ENCODE results near the gene CANT1.

Gene CANT1

DNA sequence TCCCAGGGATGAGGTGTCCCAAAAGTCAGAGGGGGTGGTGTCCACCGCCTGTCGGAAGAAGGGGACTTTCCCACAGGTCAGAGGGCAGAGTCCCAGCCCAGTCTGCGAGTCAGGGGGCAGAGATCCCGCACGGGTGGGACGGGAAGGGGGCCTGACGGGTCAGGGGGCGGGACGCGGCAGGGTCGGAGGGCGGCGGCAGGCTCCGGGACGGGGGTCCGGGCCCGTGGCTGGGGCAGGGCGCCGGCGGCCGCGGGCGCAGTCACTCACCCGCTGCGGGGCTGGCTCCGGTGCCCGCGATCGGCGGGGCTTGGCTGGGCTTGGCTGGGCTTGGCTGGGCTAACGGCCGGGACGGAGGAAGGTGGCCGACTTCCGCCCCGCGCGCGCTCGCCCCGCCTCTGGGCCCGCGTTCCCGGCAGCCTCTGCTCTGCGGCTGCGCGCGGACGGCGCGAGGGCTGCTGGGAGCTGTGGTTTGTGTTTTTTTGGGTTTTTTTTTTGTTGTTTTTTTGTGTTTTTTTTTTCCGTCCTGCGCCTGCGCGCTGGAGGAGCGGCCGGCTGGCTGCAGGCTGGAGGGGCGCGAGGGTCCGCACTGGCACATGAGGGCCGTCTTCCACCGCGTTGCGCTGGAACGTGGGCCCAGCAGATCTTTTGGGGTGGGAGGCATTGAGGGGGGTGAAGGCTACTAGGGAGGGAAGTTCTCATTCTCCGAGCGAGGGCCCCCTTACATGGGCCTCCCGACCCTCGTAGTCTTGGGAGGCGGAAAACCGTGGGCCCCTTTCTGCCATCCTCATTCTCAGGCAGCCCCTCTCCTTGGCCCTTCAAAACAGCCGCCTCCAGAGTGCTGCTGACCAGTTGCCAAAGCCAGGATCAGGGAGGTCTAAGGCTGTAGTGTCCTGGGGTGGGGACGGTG, at the start of gene CANT1:
TSS of gene CANT1 (minus strand) at position 368 of the 907 bp plus-strand sequence. CDS start 12,142 bp downstream, outside the sequence.
- H3K4me3 ChIP-seq (ENCODE audit: low read length) = peak within 1 kb of the TSS; percentile 83
- TF ChIP-seq, protein P1, sequence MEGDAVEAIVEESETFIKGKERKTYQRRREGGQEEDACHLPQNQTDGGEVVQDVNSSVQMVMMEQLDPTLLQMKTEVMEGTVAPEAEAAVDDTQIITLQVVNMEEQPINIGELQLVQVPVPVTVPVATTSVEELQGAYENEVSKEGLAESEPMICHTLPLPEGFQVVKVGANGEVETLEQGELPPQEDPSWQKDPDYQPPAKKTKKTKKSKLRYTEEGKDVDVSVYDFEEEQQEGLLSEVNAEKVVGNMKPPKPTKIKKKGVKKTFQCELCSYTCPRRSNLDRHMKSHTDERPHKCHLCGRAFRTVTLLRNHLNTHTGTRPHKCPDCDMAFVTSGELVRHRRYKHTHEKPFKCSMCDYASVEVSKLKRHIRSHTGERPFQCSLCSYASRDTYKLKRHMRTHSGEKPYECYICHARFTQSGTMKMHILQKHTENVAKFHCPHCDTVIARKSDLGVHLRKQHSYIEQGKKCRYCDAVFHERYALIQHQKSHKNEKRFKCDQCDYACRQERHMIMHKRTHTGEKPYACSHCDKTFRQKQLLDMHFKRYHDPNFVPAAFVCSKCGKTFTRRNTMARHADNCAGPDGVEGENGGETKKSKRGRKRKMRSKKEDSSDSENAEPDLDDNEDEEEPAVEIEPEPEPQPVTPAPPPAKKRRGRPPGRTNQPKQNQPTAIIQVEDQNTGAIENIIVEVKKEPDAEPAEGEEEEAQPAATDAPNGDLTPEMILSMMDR (IDR thresholded peaks at IDR 0.05; ENCODE audit: insufficient read depth, low read depth, low read length, missing control alignments) = no peak
- DNase-seq (ENCODE audit: low read depth) = peak; percentile 83

DNA sequence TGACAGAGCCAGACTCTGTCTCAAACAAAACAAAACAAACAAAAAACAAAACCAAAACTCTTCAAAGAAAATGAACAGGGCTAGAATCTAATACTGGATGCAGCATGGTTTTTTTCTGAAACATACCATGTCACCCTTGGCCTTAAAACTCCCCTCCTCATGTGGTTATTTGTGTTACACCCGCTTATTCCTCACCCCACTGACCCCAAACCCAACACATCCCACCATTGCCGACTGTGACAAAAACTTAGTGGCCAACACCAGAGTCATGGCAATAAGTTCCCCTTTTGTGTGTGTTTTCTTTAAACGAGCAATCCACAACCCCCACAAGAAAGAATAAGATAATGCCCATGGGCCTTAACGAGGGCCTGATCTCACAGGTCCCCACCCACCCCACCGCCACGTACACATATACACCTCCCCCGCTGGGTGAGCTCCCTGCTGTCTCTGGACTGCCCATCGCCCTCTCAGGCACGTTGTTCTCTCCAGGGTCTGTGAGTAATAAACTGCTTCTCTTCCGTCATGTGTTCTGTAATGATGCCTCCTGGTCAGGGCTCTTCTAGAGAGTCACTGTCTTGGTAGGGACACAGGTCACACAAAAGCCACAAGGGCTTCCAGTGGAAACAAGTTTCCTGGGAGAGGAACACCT, 48.3 kb upstream of the CANT1 start:
- no peak for DNase-seq (ENCODE audit: low read depth)
- H3K4me3 ChIP-seq (ENCODE audit: low read length) = no peak overlapping the region
- TF ChIP-seq, protein P1 (IDR thresholded peaks at IDR 0.05; ENCODE audit: insufficient read depth, low read depth, low read length, missing control alignments) = no peak

DNA sequence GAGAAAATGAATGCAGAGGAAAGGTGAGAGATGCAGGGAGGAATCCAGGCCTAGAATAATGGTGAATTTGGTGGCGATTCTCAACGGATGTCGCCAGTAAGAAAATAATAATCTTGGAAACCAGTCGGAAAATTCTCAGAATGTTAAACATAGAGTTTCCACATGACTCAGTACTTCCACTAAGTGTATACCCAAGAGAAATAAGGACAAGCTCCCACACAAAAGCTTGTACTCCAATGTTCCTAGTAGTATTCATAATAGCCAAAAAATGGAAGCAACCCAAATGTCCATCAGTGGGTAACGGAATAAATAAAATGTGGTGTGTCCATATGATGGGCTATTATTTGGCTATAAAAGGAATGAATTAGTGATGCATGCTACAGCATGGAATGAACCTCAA, 45.6 kb upstream of the CANT1 start:
- no peak for DNase-seq (ENCODE audit: low read depth)
- H3K4me3 ChIP-seq (ENCODE audit: low read length) = no peak overlapping the region
- TF ChIP-seq, protein P1 (IDR thresholded peaks at IDR 0.05; ENCODE audit: insufficient read depth, low read depth, low read length, missing control alignments) = no peak

DNA sequence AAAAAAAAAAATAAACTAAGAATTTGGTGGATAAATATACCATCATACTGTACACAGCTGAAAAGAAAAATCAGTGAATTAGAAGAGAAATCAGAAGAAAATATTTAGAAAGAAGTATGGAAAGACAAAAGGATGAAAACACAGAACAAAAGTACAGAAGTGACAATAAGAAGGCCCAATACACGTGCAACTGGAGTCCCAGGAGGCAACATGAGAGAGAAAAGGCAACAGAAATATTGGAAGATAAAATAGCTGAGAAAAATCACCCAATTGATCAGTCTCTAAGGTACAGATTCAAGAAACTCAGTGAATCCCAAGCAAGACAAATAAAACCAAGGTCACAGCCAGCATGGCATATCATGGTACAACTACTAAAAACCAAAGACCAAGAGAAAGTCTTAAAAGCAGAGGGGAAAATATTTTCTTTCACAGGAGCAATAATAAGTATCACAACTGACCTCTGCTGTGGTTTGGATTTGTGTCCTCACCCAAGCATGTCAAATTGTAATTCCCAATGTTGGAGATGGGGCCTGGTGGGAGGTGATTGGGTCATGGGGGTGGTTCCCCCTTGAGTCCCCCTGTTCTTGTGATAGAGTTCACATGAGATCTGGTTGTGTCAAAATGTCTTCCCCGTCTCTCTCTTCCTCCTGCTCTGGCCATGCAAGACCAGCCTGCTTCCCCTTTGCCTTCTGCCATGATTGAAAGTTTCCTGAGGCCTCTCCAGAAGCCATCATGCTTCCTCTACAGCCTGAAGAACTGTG, 44.8 kb upstream of the CANT1 start:
- DNase-seq (ENCODE audit: low read depth) = no peak
- H3K4me3 ChIP-seq (ENCODE audit: low read length) = no peak overlapping the region
- TF ChIP-seq, protein P1 (IDR thresholded peaks at IDR 0.05; ENCODE audit: insufficient read depth, low read depth, low read length, missing control alignments) = no peak

DNA sequence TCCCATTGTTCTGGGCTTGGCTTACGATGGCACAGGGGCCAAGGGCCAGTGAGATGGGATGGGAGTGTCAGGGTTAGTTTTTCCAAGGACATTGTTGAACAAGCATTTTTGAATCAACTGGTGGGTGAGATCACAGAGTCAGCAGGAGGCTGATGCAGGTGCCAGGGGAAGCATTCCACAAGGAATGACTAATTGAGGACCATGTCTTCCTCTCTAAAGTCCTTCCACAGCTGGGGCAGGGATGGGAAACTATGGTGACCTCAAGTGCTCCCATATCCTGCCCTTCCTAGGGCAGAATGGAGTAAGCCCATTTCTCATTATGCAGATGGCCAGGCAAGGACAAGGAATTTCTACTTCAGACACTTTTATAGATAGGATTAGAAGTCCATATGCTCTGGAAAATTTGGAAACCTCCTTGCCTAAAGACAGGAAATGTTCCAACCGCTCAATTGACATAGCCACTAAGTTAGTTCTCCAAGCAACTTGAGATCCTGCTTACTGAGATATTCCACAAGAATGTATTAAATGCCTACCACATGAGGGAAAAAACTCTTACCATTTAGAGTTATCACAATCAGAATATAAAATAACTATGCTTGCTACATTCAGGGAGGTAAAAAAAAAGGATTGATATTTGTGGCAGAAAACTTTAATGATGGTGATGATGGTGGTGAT, 43.8 kb upstream of the CANT1 start:
- TF ChIP-seq, protein P1 (IDR thresholded peaks at IDR 0.05; ENCODE audit: insufficient read depth, low read depth, low read length, missing control alignments) = no peak
- peak; percentile 17 for DNase-seq (ENCODE audit: low read depth)
- H3K4me3 ChIP-seq (ENCODE audit: low read length) = no peak overlapping the region

DNA sequence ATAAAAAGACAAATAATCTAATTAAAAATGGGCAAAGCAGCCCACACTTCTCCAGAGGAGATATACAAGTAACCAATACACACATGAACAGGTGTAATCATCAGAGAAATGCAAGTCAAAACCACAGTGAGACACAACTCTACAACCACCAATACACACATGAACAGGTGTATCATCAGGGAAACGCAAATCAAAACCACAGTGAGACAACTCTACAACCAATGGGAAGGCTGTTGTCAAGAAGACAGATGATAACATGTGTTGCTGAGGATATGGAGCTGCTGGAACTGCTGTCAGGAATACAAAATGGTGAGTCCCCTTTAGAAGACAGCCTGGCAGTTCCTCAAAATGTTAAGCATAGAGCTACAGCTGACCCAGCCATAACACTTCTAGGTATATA, 42.6 kb upstream of the CANT1 start:
- DNase-seq (ENCODE audit: low read depth) = no peak
- TF ChIP-seq, protein P1 (IDR thresholded peaks at IDR 0.05; ENCODE audit: insufficient read depth, low read depth, low read length, missing control alignments) = no peak

More for the DNA sequence above, 42.6 kb upstream of the CANT1 start:
- no peak overlapping the region for H3K4me3 ChIP-seq (ENCODE audit: low read length)

All from epithelial cell of esophagus (primary cell).